Stimulated activated CD4-positive, alpha-beta T cell treated with anti-CD3 and anti-CD28 coated beads, Interleukin-4, amount 100 ng/mL, for 24 hours (primary cell): ENCODE results near the gene S1PR3.
A peak's percentile ranks its signal among the peaks of the same experiment; 100 is the strongest.
"Not testable (repeated sequence)": the region's sequence is repeated elsewhere in the genome, so short reads cannot be mapped to it uniquely, and the experiment has no call there.

Experiments used
- DNase-seq: peaks from one replicate; pipeline ENCODE4 v3.0.0-alpha.2; 2020

The S1PR3 gene

DNA sequence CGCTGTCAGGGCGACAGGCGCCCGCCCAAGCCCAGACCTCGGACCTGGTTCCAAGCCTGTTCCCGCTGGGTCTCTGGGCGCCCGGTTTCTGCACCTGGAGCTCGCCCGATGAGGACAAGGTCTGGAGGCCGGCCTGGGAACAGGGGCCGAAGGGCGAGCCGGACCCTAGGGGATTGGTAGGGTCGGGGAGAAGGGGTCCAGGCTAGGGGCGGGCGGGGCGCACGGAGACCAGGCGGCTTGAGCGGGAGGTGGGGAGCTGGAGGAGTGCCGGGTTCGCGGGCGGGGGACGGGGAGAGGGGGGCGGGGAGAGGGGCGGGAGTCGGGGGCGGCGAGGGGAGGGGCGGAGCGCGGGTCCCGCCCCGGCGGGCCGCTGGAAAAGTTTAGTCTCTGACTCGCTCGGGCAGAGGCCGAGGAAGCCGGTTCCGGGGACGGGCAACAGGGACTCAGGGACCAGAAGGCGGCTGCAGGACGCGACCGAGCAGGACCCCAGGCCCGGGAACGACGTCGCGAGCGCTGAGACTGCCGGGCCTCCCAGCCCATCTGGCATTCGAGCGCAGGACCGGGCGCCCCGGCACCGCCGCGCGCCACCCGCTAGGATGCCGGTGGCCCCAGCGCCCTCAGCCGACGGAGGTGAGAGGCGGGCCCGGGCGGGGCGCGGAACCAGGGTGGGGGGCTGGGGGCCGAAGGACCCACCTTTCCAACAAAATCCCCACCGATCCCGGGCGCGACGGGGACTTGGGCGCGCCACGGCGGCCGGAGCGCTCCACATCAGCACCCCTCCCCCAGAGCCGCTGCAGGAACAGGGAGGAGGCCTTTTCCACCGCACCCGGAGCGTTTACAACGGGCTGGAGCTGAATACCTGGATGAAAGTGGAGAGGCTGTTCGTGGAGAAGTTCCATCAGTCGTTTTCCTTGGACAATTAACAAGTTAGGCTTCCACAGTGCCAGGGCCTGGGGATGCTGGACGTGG lies at the start of gene S1PR3:
S1PR3 (plus strand) TSS at position 403 of the 969 bp plus-strand sequence. CDS start 9,733 bp downstream, outside the sequence.
- peak; percentile 19 for DNase-seq

DNA sequence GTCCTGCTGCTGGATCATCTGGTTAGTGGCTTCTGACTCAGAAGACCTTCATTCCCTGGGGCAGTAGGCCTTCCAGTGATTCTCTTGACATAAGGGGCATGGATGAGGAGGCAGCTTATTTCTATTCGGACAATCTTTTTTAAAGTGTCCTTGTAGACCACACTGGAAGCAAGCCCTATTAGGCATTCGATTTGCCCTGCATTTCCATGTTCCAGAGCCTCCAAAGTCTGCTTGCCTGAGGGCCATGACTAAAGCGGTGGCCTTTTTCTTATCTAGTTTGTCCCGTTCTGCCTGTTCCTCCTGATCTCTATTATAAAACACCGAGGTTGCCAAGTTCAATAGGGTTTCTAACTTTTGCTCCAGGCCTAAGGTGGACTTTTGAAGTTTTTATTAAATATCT lies 49.7 kb upstream of the S1PR3 start:
- DNase-seq, result not testable (repeated sequence)

DNA sequence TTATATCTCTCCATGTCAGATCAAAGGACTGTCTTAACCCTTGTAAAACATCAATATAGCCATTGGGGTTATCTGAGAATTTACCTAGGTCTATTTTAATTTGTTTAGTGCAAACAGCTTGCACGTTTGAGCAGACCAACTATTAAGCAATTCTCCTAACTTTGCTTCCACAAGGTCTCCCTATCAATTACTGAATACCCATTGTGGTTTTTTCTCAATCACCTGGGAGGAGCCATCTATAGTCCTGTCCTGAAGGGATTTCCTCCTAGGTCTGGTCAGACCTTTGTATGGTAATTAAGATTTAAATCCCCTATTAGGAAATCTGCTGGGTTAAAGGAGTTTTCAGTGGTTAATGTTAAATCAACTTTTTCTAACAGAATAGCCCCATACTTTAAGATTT lies 48.9 kb upstream of the S1PR3 start:
- no peak for DNase-seq

DNA sequence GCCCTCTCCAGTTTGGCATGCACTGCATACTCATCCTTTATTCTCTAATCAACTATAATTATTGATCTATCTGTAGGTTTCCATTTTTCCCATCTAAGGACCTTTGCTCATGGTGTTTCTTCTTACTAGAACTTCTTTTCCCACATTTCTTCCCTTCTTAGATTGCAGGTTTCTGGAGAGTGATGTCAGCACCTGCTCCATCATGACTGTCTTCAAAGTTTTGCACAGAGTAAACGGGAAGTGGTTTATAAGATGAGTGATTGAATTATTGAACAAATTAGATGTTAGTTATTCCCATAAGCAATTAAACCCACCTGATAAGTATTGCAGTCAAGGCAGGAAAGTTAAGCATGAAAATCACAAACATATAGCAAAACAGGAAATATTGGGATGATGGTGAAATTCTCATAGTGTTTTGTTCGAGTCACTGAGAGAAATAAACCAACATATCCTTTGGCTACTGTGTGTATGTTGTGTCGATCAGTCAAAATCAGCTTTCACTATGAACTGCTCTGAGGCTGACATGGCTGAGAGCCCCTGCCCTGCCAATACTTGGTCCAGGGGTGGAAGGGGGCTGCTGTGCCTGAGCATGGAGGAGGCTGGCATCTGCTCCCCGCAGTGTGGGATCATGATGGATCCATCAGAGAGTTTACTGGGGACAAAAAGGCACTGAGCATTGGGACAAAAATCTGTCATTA lies 45.5 kb upstream of the S1PR3 start:
- DNase-seq, result no peak

GRCh38 chr9:88947581-88948573 lies 43.4 kb upstream of the S1PR3 start:
- DNase-seq, result no peak

- DNase-seq, result no peak
Observed at GRCh38 chr9:88949425-88949824, 41.8 kb upstream of the S1PR3 start.

DNA sequence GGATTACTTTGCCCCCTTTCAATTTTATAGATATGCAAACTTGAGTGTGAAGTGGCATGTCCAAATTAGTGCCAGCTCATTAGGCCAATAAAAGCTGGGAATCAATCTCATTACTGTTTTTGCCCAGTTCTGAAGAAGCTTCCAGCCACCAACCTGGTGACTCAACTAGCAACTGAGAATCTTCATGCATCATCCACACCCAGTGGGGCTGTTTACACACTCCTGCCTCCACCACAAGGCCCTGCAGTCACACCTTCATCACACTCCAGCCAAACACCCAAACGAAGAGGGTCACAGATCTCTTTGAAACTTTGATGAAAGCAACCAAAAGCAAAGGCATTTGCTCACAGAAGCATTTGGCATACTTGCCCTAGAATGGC lies 41.3 kb upstream of the S1PR3 start:
- peak; percentile 14 for DNase-seq

DNA sequence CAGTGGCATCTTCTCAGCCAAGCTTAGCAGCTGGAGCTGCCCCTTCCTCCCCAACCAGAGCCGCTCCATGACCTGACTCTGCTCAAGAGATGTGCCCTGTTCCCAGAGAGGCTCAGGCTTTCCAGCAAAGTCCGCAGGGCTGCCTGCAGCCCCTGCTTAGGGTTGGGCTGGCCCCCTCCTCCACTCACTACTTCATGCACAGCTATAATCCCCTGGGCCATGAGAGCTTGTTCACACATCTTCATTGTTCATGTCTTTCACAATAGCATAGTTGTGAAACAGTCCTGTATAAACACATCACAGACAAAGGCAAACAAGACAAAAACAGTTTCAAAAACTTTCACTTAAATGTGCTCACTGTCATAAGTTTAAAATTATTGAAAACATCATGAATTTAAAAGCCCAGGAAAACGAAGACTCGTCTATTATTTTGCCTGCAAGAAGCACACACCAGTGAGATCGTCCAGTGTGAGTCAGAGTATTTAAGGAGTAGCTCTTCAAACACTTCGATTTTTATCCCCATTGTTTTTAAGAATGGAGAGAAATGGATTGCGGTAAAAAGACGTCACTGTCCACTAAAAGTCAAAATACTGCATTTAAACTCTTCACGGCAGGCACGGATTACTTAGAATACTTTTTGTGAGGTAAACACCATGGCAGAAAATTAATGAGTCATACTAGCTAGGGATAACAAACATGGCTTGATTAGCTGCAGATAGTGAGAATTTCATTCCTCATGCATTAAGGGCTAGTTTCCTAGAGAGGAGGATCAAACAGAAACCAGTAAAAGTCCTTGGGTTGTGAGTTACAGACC lies 40.7 kb upstream of the S1PR3 start:
- no peak for DNase-seq

GRCh38 chr9:88951155-88951542 lies 40.1 kb upstream of the S1PR3 start:
- no peak for DNase-seq

DNA sequence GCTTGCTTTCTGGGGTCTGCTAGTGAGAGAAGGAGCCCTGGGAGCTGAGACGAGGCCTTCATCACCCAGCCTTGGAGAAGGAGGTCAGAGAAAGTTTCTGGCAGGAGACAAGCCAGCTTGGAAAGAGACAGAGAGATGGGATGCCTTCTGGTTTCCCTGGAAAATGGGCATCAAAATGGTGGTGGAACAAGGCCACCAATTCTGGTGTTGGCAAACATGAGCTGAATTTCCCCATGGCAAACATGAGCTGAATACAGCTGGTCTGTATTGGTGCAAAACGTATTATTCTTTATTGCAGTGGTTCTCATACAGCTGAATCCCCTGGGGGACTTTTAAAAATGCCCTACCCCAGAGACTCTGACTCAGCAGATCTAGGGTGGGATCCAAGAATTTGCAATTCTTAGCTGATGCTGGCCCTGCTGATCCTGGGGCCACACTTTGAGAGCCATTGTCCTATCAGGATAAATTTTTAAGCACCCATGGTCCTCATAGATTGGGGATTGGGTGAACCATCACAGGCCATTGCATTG lies 39.1 kb upstream of the S1PR3 start:
- DNase-seq, result no peak

DNA sequence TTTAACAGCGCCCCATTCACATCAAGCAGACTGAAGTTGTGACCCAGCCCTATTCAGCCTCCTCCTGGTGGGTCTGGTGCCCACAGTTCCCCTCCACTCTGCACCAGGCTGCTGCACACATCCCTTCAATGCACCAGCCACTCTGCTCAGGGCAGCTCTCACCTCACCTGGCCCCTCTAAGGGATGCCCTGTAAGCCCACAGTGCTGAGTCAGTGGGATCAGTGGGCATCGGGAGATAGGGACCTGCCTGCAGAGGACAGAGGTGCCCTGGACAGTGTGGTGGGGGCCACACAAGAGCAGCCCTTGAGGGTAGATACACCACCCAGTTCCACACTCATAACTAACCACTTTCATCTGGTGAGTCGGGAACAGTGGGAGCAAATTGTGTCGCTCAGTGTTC lies 38.3 kb upstream of the S1PR3 start:
- no peak for DNase-seq

DNA sequence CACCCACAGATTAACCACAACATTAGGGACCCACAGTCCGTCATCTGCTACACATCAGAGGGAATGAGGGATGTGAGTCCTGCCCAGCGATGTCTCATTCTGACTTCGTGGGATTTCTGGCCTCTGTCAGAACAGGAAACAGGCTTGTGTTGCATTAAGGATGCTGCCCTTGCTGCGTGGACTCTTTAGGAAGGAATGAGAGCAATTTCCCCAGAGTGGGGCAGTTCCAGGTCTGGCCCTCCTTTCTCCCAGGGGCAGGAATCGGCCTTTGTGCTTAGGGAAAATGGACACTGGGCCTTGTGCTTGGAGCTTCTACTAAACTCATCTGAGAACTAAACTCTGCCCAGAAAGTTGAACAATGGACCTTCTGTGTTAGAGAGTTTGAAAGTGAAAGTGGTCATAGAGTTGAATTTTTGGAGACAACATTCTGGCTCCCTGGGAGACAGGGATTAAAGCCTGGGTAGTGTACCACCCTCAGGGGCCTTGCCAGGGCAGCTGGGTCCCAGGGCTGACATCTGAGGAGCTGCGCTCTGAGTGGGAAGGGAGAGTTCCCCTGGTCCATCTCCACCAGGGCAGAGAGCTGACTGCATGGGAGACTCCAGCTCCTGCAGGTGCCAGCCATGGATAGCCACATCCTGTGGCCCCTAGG lies 37.8 kb upstream of the S1PR3 start:
- DNase-seq, result no peak

GRCh38 chr9:88954066-88954465 lies 37.2 kb upstream of the S1PR3 start:
- DNase-seq, result no peak

GRCh38 chr9:88957526-88957925 lies 33.7 kb upstream of the S1PR3 start:
- DNase-seq, result no peak

DNA sequence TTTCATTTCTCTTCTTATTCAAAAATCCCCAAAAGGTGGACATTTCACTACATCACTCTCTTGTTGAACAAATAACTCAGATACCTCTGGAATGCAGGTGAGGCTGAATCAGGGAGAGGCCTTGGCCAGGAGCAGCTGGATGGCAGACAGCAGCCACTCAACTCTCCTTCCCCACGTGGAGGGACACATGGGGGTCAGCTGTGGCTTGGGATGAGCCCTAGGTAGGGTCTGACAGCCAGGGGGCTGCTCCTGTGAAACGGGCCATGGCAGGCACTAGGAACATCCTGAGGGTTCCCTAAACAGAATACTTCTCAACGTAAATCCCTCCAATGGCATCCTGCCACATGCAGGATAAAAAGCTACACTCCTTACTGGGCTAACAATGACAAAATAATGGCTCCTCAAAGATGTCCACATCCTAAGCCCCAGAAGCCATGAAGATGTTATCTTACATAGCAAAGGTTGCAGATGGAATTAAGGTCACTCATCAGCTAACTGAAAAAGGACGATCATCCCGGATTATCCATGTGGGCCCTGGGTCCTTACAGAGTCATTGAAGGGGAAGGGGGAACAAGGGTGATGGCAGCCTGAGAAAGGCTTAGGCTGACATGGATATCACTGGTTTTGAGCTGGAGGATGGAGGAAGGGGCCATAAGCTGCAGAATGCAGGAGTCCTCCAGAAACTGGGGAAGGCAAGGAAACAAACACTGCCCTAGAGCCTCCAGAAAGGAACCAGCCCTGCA lies 31.4 kb upstream of the S1PR3 start:
- no peak for DNase-seq

DNA sequence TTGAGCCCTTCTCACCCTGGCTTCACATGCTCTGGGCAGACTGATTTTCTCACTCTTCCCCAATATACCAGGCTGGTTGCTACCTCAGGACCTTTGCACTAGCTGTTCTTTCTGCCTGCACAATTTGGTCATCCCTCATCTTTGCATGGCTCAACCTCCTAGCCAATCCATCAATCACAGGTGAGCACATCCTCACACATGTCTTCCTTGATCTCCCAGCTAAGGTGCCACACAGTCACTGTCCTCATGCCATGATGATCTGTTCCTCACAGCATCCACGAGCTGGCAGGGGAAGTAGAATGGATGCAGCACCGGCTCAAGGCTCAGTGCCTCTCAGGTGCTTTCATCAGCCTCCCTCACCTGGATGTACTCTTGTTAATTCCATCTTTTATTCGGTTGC lies 30.6 kb upstream of the S1PR3 start:
- DNase-seq, result no peak

- no peak for DNase-seq
Observed at GRCh38 chr9:88965473-88965872, 25.8 kb upstream of the S1PR3 start.

- no peak for DNase-seq
Observed at GRCh38 chr9:88966894-88967676, 24.2 kb upstream of the S1PR3 start.

- no peak for DNase-seq
Observed at GRCh38 chr9:88968799-88969198, 22.5 kb upstream of the S1PR3 start.
